Duodenal mucosa (tissue), 2 donors: ENCODE results near the gene TPSG1.
A peak's percentile ranks its signal among the peaks of the same experiment; 100 is the strongest.
"Not testable (repeated sequence)": the region's sequence is repeated elsewhere in the genome, so short reads cannot be mapped to it uniquely, and the experiment has no call there.

Source experiments
- H3K27ac ChIP-seq: one replicate; pipeline ENCODE4 v1.7.0; 2013; ENCODE audit warnings: low read depth, low read length
- H3K27me3 ChIP-seq, 2 donors: one replicate each; pipeline ENCODE4 v1.7.0; 2013; ENCODE audit warnings: low read length in 2 of 2, control low read depth in 1 of 2; ENCODE audit not compliant: insufficient read depth in 2 of 2, control insufficient read depth in 1 of 2
- H3K36me3 ChIP-seq, 2 donors: one replicate each; pipeline ENCODE4 v1.7.0; 2013; ENCODE audit warnings: low read length in 2 of 2, control low read depth in 1 of 2; ENCODE audit not compliant: insufficient read depth in 2 of 2, control insufficient read depth in 1 of 2
- H3K4me1 ChIP-seq, 2 donors: one replicate each; pipeline ENCODE4 v1.7.0; 2013; ENCODE audit warnings: low read length in 2 of 2, control low read depth in 1 of 2; ENCODE audit not compliant: insufficient read depth in 2 of 2, control insufficient read depth in 1 of 2
- H3K4me3 ChIP-seq, 2 donors: one replicate each; pipeline ENCODE4 v1.7.0; 2013; ENCODE audit warnings: low read length in 2 of 2, low read depth in 1 of 2
- H3K9ac ChIP-seq, 2 donors: one replicate each; pipeline ENCODE4 v1.7.0; 2013; ENCODE audit warnings: low read length in 2 of 2, low read depth in 1 of 2
- H3K9me3 ChIP-seq, 2 donors: one replicate each; pipeline ENCODE4 v1.7.0; 2013; ENCODE audit warnings: low read length in 2 of 2, control low read depth in 1 of 2; ENCODE audit not compliant: control insufficient read depth in 1 of 2

The TPSG1 gene

DNA sequence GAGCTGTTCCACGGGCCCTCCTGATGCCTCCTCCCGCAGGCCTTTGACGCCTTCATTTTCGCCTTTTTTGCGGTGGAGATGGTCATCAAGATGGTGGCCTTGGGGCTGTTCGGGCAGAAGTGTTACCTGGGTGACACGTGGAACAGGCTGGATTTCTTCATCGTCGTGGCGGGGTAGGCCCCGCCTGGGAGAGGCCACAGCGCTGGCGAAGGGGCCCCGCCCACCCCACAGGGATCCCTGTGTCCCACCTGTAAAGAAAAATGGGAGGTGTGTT lies 29.7 kb downstream of the TPSG1 start:
- Histone ChIP-seq H3K4me3 (no peak overlapping the region), H3K27ac (no peak overlapping the region), H3K36me3 (no peaks in the 10 kb centered on the region), H3K4me1 (peaks cover 0 to 14% of the 10 kb centered on the region in 2 donors), H3K9ac (no peak overlapping the region), H3K27me3 (no peaks in the 10 kb centered on the region), H3K9me3 (no peaks in the 10 kb centered on the region)

DNA sequence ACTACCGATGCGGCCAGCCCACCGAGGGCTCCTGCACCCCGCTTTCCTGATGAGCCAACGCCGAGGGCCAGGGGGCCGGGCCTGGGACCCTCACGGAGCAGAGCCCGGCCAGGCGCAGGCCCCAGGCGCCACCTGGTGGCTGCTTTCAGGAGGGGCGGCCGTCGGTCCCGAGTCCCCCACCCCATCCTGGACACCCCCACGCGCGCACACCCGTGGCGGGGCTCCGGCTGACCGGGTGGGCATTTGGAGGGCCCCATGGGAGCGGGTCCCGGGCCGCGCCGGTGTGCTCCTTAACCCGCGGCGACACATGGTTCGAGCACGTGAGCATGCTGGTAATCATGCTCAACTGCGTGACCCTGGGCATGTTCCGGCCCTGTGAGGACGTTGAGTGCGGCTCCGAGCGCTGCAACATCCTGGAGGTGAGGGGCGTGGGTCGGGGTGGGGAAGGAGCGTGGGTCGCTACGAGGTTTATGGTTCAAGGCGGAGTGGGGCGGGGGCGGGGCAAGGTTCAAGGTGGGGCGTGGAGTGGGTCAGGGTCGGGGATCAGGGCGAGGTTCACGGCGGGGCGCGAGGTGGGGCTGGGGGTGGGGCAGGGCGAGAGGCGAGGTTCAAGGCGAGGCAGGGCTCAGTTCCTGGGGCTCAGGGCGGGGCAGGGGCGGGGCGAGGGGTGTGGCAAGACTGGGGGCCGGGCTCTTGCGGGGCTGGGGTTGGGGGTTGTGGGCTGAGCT lies 30.2 kb downstream of the TPSG1 start:
- no peaks in the 10 kb centered on the region for H3K36me3 ChIP-seq
- H3K27ac ChIP-seq, result no peak overlapping the region
- peaks cover 0 to 14% of the 10 kb centered on the region in 2 donors for H3K4me1 ChIP-seq
- no peak overlapping the region for H3K4me3 ChIP-seq
- H3K9me3 ChIP-seq, result no peaks in the 10 kb centered on the region
- H3K9ac ChIP-seq, result no peak overlapping the region
- no peaks in the 10 kb centered on the region for H3K27me3 ChIP-seq

DNA sequence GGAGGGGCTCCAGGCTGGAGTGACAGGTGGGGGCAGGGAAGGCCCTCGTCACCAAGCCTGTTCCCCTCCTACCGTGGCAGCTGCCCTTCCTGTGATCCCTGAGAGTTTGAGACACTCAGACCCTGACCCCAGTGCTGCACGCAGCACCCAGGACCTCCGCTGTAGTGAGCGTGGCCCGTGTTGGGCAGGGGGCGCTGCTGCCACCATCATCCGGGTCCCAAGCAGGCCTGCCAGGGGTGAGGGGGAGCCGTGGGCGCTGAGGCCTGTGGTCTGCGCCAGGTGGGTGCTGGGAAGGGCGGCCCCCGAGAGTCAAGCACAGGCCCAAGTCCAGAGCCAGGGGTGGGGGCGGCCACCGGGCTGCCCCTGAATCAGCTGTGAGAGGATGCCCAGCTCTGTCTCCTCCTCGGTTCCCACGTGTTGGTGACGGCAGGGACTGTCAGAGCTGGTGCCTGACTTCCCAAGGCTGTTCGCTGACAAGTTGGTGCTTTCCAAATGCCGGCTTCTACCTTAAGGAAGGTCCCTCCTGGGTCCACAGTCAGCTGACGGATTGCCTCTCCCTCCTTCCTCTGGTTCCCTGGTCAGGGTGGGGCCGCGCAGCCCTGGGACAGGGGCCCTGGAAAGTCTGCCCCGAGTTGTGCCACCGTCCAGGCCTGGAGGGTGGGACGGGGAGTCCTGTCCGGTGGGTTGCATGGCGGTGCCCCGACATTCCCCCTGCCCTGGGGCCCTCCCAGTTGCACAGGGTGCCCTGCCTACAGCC lies 31.1 kb downstream of the TPSG1 start:
- Histone ChIP-seq H3K4me1 (peaks cover 0 to 14% of the 10 kb centered on the region in 2 donors), H3K36me3 (no peaks in the 10 kb centered on the region), H3K4me3 (no peak overlapping the region), H3K9ac (no peak overlapping the region), H3K27me3 (no peaks in the 10 kb centered on the region), H3K9me3 (no peaks in the 10 kb centered on the region), H3K27ac (no peak overlapping the region)

DNA sequence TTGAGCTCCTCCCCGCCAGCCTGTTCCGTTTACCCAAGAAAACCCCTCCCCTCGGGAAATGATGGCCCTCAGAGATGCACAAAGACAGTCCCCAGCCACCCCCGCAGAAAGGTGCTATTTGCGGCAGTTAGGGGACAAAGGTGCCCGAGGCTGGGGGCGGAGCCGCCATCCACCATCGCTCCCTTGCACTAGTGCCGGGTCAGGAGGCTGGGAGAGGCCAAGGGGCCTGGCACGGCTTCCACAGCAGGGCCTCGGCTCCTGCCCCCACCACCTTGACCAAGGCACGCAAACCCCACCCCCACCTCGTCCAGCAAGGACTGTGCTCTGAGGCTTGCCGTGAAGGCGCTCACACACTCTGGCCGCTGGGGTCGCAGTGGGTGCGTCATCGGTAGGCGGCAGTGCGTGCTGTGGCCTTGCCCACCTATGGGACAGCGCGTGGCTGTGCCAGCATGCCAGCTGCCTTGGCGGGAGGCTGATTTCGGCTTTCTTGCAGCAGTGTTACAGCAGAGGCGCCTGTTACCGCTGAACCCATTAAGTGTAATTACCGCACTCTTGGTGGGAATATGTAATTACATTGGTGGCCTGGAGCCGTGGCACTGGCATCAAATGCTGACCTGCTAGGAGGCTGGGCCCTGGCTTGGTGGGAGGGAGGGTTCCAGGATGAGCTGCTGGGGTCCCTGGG lies 31.8 kb downstream of the TPSG1 start:
- peak overlapping the region; percentile 20 for H3K27ac ChIP-seq
- H3K4me3 ChIP-seq, result no peak overlapping the region
- H3K4me1 ChIP-seq, result peaks cover 0 to 14% of the 10 kb centered on the region in 2 donors
- no peaks in the 10 kb centered on the region for H3K9me3 ChIP-seq
- no peaks in the 10 kb centered on the region for H3K27me3 ChIP-seq
- no peak overlapping the region for H3K9ac ChIP-seq
- no peaks in the 10 kb centered on the region for H3K36me3 ChIP-seq

DNA sequence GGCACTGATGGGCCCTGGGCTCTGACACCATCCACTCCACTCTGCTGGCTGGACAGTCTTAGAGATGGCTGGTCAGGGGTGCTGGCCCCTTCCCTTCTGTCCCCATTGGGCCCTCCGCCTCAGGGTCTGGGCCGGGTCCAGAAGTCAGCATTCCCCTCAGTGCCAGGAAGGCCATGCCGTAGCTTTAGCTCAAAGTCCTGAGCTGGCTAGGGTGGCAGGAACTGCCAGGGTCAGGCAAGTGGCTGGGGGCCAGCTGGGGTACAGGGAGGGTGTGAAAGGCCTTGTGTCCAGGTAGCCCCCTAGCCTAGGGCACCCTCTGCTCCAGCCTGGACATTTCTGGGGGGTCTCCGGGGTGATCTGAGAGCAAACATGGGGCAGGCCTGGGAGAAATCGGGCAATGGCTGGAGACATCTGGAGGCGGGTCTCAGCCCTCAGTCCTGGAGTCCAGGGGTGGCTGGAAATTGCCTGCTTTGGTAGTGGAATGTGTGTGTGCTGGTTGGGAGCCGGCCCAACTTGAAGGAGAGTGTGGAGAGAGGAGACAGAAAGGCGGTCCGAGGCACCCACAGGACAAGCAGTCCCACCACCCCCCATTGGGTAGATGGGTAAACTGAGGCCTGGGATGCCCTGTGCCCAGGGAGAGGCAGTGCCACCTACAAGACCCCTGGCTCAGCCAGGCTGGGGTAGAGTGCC lies 32.5 kb downstream of the TPSG1 start:
- Histone ChIP-seq H3K36me3 (no peaks in the 10 kb centered on the region), H3K9ac (no peak overlapping the region), H3K4me3 (no peak overlapping the region), H3K27ac (peak overlapping the region; percentile 20), H3K27me3 (no peaks in the 10 kb centered on the region), H3K9me3 (no peaks in the 10 kb centered on the region), H3K4me1 (peaks cover 0 to 14% of the 10 kb centered on the region in 2 donors)

DNA sequence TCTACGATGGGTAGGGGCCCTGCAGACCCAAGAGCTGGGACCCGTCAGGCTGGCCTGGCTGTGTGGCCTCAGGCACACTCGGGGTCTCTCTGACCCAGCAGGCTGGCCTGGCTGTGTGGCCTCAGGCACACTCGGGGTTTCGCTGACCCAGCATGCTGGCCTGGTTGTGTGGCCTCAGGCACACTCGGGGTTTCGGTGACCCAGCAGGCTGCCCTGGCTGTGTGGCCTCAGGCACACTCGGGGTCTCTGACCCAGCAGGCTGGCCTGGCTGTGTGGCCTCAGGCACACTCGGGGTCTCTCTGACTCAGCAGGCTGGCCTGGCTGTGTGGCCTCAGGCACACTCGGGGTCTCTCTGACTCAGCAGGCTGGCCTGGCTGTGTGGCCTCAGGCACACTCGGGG lies 34.3 kb downstream of the TPSG1 start:
- not testable (repeated sequence) for H3K9me3 ChIP-seq, H3K27me3 ChIP-seq, H3K9ac ChIP-seq, H3K36me3 ChIP-seq, H3K4me3 ChIP-seq, H3K27ac ChIP-seq
- H3K4me1 ChIP-seq, result peaks cover 0 to 14% of the 10 kb centered on the region in 2 donors

DNA sequence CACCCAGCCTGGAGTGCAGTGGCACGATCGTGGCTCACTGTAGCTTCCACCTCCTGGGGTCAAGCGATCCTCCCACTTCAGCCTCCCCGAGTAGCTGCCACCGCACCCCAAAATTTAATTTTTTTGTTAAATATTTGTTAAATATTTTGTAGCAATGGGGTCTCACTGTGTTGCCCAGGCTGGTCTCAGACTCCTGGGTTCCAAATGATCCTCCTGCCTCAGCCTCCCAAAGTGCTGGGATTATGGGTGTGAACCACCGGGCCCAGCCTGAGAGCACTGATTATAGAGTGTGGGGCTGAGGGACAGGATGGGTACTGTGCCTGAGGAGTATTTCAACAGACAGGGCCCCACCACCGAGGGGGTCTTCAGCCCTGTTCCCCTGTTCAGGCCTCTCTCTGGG lies 35.6 kb downstream of the TPSG1 start:
- H3K9me3 ChIP-seq, result no peaks in the 10 kb centered on the region
- H3K4me3 ChIP-seq, result no peak overlapping the region
- H3K27ac ChIP-seq, result no peak overlapping the region
- no peak overlapping the region for H3K9ac ChIP-seq
- H3K36me3 ChIP-seq, result no peaks in the 10 kb centered on the region
- H3K27me3 ChIP-seq, result no peaks in the 10 kb centered on the region
- peaks cover 0 to 14% of the 10 kb centered on the region in 2 donors for H3K4me1 ChIP-seq

DNA sequence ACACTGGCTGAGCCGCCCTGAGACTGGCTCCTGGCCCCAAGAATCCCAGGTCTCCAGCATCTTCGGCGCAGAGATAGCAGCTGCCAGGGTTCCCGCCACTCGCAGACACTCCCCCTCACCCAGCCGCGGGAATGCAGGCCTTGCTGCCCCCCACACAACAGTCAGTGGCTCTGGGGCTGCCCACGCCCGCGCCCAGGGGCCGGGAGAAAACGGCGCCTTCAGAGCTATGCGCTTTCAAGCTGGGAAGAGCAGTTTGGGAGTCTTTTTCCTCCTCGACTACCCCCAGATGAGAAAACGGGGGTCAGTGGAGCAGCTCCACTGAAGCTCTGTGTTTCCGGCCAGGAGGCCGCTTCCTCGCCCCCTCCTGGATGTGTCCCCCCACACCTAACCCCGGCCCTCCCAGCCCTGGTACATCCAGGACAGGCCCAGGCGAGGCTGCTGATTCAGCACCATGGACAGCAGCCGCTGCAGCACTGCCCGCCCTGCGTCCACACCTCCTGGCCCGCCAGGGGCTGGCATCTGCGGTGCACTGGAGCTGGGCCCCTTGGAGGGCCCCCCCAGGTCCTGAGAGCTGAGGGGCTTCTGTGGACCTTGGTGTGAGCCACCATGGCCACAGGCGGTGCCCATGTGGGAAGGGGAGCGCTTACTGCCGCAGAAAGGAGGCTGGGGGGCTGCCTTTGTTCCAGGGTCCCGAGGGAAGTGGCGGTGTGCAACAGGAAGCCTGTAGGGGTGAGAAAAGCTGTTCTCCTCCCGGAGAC lies 36.5 kb downstream of the TPSG1 start:
- H3K9me3 ChIP-seq, result no peaks in the 10 kb centered on the region
- no peaks in the 10 kb centered on the region for H3K27me3 ChIP-seq
- H3K4me1 ChIP-seq, result peaks cover 0 to 9% of the 10 kb centered on the region in 2 donors
- H3K27ac ChIP-seq, result no peak overlapping the region
- no peaks in the 10 kb centered on the region for H3K36me3 ChIP-seq
- no peak overlapping the region for H3K4me3 ChIP-seq
- H3K9ac ChIP-seq, result no peak overlapping the region

DNA sequence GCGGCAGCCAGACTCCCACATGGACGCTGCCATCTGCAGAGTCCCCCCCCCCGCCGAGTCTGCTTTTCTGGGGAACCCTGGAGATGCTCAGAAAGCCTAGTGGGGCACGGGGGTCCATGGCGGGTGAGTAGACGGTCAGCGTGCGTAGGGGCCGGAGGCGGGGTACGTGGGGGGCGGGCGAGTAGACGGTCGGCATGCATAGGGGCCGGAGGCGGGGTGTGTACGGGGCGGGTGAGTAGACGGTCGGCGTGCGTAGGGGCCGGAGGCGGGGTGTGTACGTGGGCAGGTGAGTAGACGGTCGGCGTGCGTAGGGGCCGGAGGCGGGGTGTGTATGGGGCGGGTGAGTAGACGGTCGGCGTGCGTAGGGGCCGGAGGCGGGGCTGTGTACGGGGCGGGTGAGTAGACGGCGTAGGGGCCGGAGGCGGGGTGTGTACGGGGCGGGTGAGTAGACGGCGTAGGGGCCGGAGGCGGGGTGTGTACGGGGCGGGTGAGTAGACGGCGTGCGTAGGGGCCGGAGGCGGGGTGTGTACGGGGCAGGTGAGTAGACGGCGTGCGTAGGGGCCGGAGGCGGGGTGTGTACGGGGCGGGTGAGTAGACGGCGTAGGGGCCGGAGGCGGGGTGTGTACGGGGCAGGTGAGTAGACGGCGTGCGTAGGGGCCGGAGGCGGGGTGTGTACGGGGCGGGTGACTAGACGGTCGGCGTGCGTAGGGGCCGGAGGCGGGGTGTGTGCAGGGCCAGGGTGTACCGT lies 39.4 kb downstream of the TPSG1 start:
- H3K4me1 ChIP-seq, H3K4me3 ChIP-seq, H3K27me3 ChIP-seq, H3K9me3 ChIP-seq, H3K27ac ChIP-seq, H3K9ac ChIP-seq, H3K36me3 ChIP-seq: not testable (repeated sequence)
